Measurements from ENCODE around the gene TPSD1.
"Not testable (repeated sequence)": the region's sequence is repeated elsewhere in the genome, so short reads cannot be mapped to it uniquely, and the experiment has no call there.

Gene TPSD1

GRCh38 chr16:1255276-1256122, at the start of gene TPSD1:
TPSD1 (plus strand) TSS chr16:1256069; CDS start chr16:1256281, 212 bp downstream.
- not testable (repeated sequence) for DNase-seq (ENCODE audit: low spot score)

- DNase-seq (ENCODE audit: low spot score), result no peak
Observed at GRCh38 chr16:1206326-1206725, 49.5 kb upstream of the TPSD1 start.

GRCh38 chr16:1206786-1207185, 49.1 kb upstream of the TPSD1 start:
- no peak for DNase-seq (ENCODE audit: low spot score)

GRCh38 chr16:1208239-1208830, 47.5 kb upstream of the TPSD1 start:
- no peak for DNase-seq (ENCODE audit: low spot score)

GRCh38 chr16:1209081-1209480, 46.8 kb upstream of the TPSD1 start:
- no peak for DNase-seq (ENCODE audit: low spot score)

- DNase-seq (ENCODE audit: low spot score), result no peak
Observed at GRCh38 chr16:1210461-1210860, 45.4 kb upstream of the TPSD1 start.

- no peak for DNase-seq (ENCODE audit: low spot score)
Observed at GRCh38 chr16:1211451-1212268, 44.2 kb upstream of the TPSD1 start.

GRCh38 chr16:1212616-1213194, 43.2 kb upstream of the TPSD1 start:
- DNase-seq (ENCODE audit: low spot score), result no peak

GRCh38 chr16:1213231-1213630, 42.6 kb upstream of the TPSD1 start:
- DNase-seq (ENCODE audit: low spot score), result no peak

- no peak for DNase-seq (ENCODE audit: low spot score)
Observed at GRCh38 chr16:1213796-1214372, 42.0 kb upstream of the TPSD1 start.

- DNase-seq (ENCODE audit: low spot score), result no peak
Observed at GRCh38 chr16:1214719-1215118, 41.1 kb upstream of the TPSD1 start.

GRCh38 chr16:1215574-1216295, 40.1 kb upstream of the TPSD1 start:
- DNase-seq (ENCODE audit: low spot score), result no peak

- DNase-seq (ENCODE audit: low spot score), result no peak
Observed at GRCh38 chr16:1216296-1216619, 39.6 kb upstream of the TPSD1 start.

GRCh38 chr16:1216681-1217400, 39.0 kb upstream of the TPSD1 start:
- DNase-seq (ENCODE audit: low spot score), result no peak

GRCh38 chr16:1217526-1217925, 38.3 kb upstream of the TPSD1 start:
- no peak for DNase-seq (ENCODE audit: low spot score)

GRCh38 chr16:1218061-1218929, 37.6 kb upstream of the TPSD1 start:
- no peak for DNase-seq (ENCODE audit: low spot score)

GRCh38 chr16:1218930-1219611, 36.8 kb upstream of the TPSD1 start:
- no peak for DNase-seq (ENCODE audit: low spot score)

- no peak for DNase-seq (ENCODE audit: low spot score)
Observed at GRCh38 chr16:1220098-1220728, 35.7 kb upstream of the TPSD1 start.

All from RKO (cell line).